GM19468 (cell line): ENCODE measurements around the gene FNIP2.
"Not testable (repeated sequence)": the region's sequence is repeated elsewhere in the genome, so short reads cannot be mapped to it uniquely, and the experiment has no call there.

Source experiments
- ATAC-seq: cut with Tn5 transposase; IDR thresholded peaks from one replicate; pipeline ENCODE4 v1.9.1; 2021; ENCODE audit warnings: mild to moderate bottlenecking, moderate library complexity, moderate number of reproducible peaks; ENCODE audit not compliant: unreplicated experiment; ENCODE audit errors: extremely low read depth

Gene FNIP2

DNA sequence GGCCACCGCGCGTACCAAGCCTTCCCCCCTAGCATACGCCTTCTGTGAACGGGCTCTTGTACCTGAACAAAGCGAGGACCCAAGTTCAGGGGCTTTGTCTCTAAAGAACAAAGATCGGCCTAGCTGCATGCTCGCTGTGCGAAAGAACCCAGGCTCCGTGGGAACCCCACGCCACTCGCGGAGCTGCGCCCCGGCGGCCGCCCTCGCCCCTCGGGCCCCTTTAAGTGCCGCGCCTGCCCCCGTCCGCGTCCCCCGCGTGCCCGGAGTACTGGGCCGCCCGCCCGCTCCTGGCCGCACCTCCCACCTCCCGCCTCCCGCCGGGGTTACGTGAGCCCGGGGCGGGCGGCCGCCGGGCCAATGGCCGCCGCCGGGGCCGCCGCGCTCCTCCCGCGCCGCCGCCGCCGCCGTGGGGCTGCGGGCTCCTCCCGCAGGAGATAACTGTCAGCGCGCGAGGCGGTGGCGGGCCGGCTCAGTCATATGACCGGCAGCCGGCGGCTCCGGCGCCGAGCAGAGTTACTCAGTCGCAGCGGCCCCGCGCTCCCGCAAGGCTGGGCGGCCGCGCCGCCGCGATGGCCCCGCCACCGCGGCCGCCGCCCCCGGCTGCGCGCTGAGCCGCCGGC is at the start of gene FNIP2:
TSS of gene FNIP2 (plus strand) at position 472 of the 620 bp plus-strand sequence. CDS start 187 bp downstream, outside the sequence.
- ATAC-seq, result peak; percentile 67

DNA sequence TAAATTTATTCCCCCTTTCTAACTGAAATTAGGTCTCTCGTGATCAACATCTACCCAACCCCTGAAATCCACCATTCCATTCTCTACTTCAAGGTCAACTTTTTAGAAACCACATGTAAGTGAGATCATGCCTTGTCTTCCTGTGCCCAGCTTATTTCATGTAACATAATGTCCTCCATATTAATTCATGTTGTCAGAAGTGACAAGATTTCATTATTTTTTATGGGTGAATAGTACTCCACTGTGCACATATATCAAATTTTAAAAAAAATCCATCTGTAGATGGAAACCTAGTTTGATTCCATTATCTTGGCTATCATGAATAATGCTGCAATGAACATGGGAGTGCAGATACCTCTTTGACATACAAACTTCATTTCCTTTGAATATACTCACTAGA is 47.1 kb upstream of the FNIP2 start:
- ATAC-seq, result no peak

DNA sequence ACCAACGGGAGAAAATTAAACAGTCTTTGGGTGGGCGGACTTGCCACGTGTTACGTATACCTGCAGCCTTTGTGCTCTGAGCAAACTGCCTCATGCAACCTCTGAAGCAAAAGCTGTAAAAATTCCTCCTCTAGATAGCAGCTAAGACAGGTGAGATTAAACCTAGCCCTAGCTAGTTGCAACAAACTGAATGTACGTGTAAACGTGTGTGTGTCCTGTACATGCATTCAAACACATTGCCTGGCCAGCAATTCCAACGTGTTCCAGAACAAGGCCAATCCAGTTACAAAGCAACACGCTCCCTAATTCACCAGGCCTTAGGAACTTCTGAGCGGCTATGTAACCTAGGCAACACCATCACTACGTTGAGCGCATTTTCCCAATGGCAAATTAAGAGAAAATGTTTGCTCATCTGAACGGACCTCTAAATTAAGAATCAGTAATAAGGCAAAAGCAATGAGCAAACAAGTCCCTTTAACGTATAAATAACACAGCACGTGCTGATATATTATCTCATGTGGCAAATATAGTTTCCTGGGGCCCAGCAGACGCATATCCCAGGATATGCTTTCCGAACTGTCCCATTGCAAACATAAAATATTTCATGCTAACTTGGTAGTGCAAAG is 46.4 kb upstream of the FNIP2 start:
- ATAC-seq, result no peak

DNA sequence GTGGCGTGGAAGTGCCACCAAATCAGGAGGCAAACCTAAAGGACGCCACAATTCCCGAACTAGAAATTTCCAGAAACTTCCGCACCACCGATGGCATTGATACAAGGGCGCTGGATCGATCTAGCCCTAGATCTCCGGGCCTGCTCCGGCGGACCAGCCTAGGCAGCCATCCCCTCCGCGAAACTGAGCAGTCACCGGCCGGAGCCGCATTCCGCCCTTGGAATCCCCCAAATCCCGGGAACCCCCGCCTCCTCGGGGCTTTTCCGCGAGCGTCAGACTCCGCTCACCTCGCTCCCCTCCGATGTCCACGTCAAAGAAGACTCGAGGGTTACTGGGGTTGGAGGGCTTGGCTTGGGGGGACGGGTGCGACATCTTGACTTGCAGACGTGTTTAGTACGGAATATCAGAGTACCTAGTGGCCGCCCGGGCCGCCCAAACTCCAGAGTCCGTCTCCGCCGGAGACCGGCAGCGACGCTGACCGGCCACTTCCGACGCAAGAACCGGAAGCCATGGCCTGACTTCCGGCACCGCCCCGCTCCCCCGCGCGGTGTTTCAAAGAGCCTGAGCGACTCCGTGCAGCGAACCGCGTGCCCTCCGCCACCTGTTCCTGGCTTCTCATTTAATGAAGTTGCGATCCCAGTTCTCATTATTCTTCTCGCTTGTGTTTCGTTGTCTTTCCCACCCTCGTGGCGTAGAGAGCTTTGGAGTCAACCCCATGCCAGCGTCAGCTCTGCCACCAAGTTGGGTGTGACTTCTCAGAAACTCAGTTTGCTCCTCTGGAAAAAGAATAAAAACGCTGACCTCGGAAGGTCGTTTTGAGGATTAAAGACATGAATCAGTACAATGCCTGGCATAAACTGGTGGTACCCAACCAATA is 45.7 kb upstream of the FNIP2 start, which contains the start of gene PPID:
TSS of gene PPID (minus strand) at position 480 of the 877 bp plus-strand sequence. CDS start at position 372, 108 bp downstream.
- peak; percentile 95 for ATAC-seq

DNA sequence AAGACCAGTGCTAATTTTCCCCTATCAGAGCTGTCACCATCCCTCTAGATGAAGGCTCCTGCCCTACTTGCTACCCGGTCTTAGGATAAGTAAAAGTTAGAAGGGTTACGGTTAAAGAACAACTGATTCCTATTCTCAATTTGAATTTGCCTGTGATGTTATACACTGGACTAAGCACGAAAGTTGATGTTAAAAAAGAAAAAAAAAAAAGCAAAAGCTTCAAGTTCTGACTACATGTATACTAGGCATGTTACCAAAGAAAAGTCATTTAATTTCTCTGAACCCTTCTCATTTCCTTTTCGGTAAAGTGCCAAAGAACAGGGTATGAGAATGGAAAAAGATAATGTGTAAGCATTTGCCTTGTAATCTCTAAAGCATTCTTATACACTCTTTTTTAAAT is 44.2 kb upstream of the FNIP2 start:
- no peak for ATAC-seq

DNA sequence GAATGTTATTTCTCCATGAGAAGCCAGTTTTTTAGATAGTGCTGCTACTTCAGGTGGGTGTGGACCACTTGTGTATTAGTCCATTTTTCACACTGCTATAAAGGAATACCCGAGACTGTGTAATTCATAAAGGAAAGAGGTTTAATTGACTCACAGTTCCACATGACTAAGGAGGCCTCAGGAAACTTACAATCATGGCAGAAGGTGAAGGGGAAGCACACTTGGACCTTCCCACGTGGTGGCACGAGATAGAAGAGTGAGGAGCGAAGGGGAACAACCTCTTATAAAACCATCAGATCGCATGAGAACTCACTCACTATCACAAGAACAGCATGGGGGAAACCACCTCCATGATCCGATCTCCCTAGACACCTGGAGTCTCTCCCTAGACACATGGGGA is 42.2 kb upstream of the FNIP2 start:
- ATAC-seq, result no peak

DNA sequence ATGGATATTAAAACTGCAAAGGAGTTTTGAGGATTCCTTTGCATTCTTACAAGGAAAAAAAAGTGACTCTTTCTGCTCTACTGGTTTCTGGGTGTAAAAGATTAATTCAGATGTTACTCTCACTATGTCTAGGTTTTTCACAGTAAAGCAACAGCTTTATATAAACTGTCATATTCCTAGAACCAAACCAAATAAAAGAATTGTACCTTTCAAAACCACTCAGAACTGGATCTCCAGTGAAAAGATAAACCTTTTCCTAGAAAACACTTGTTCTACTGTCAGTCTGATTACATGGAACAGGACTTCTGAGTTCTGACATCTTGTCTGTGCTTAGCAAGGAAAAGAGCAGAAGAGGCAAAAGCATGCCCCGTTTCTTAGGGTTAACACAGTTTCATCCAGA is 40.6 kb upstream of the FNIP2 start:
- no peak for ATAC-seq

DNA sequence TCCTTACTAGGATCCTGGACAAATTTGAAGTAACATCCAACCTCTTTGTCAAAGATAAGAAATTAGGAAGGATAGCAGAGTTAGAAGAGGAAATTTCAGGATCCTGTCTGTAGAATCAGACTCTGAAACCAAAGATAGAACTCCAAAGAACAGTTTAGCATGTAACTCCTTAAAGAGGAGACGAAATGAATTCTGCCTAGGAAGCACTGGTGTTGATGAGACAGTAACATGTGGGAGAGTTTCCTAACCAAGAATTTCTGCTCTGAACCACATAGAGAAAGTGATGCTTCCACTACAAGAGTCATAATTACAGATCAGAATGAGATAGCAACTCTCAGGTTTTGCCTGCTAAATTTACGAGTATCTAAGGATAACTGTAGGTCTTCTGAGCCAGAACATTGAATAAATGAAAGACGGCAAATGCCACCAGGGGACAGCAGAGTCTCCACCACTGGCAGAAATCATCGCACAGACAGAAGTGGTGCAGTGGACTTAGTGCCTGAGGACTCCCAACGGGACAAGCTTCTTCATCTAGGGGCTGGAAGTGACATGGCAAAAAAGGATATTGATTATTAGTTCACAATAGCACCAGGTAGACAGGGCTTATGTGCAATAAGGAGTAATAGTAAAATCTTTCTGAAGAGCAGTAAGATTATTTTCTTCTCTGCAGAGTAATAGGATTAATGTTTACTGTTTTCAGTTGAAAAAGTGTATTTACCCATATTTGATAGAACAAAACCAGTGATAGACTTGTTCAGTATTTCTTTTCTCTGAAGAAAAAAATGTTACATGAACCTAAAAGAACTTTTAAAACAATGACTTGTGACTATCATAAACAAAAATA is 38.9 kb upstream of the FNIP2 start:
- peak; percentile 86 for ATAC-seq

DNA sequence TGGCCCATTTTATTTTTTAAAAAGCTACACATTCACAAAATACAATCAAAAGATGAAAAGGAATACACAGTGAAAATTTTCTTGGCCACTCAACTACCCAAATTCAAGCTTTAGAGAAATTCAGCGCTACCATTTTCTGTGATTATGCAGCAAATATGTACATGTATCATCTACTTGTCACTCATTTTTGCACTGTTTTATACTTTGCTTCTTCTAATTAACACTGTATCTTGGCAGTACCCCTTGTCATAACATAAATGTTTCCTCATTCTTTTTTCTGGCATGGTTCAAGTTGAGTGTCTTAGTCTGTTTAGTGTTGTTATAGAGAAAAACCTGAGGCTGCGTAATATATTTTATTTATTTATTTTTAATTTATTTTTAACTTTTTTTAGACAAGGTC is 30.0 kb upstream of the FNIP2 start:
- ATAC-seq, result no peak

DNA sequence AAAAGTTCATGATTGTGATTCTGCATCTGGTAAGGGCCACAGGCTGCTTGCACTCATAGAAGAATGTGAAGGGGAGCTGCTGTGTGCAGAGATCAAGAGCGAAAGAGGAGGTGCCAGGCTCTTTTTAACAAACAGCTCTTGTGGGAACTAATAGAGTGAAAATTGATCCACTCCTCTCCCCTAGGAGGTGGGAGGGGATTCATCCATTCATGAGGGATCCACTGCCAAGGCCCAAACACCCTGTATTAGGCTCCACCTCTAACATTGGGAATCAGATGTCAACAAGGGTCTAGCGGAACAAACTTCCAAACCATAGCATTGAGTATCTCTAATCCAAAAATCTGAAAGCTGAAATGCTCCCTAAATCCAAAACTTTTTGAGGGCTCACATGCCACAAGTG is 29.2 kb upstream of the FNIP2 start:
- ATAC-seq, result no peak

DNA sequence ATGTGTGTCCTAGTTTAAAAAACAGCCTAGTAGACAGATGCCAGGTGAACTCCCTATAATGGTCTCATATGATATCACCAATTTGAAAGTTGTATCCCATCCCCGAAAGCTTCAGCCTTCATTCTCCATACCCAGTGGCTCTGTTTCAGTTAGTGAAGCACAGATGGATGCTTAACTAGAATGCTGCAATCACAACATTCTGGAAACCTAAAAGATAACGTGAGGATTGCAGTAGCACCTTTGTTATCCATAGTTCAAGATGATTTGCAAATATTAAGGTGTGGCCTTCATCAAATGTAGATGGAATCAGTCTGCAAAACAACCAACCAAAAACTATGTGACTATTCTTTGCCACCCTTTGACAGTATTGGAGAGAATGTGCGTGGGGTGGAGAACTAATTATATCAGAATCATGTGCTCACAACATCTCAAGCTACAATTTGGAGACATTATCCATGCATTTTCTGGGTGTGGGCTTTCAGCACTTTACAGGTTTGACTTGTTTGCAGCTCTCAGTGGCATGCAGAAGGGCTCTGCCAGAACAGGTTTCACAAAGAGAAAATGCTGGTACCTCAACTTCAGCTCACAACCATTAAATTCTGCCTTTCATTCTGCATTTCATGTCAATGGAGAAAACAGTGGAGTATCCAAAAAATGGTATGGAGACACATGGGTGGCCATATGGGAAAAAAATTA is 27.4 kb upstream of the FNIP2 start:
- no peak for ATAC-seq

DNA sequence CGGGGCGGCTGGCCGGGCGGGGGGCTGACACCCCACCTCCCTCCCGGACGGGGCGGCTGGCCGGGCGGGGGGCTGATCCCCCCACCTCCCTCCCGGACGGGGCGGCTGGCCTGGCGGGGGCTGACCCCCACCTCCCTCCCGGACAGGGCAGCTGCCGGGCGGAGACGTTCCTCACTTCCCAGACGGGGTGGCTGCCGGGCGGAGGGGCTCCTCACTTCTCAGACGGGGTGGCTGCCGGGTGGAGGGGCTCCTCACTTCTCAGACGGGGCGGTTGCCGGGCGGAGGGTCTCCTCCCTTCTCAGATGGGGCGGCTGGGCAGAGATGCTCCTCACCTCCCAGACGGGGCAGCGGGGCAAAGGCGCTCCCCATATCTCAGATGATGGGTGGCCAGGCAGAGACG is 22.3 kb upstream of the FNIP2 start:
- ATAC-seq, result not testable (repeated sequence)

DNA sequence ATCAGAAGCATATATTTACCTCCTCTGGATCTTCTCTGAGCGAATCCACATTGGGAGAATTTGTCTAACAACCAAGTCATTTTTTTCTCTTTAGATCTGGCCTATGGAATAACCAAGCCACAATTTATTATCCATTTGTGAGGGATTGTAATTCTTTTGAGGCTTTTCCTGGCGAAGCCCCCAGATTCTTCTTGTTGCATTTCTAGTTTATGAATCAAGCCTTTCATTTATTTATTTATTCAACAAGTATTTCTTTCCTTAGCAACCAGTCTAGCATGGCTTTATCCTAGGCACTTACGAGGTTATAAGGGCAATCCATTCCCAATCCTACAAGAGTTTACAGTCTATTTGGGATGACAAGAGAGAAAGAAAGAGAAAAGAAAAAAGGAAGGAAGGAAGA is 18.4 kb upstream of the FNIP2 start:
- no peak for ATAC-seq

DNA sequence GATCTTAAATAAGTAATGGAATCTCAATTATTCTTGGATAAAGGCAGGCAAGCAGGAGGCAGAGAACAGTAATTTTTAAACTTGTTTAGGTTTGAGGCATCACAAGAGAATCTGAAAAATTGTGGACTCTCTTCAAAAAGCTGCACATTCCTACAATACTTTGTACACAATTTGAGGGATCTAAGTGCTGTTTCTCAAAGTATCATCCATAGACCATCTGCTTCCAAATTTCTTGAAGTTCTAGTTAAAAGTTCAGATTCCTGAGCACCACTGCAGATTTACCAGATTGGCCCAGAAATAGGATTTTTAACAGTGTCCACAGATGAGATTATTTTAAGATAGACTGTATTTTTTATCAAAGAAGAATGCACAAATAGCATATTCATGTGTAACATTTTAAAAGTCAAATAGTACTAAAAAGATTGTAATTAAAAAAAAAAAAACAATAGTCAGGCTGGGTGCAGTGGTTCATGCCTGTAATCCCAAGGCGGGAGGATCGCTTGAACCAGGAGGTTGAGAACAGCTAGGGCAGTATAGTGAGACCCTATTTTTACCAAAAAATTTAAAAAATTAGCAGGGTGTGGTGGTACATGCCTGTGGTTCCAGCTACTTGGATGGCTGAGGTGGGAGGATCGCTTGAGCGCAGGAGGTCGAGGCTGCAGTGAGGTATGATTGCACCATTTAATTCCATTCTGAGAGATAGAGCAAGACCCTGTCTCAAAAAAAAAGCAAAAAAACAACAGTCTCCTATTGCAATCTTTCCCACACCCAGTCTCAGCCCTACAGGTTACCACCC is 14.2 kb upstream of the FNIP2 start:
- ATAC-seq, result no peak

DNA sequence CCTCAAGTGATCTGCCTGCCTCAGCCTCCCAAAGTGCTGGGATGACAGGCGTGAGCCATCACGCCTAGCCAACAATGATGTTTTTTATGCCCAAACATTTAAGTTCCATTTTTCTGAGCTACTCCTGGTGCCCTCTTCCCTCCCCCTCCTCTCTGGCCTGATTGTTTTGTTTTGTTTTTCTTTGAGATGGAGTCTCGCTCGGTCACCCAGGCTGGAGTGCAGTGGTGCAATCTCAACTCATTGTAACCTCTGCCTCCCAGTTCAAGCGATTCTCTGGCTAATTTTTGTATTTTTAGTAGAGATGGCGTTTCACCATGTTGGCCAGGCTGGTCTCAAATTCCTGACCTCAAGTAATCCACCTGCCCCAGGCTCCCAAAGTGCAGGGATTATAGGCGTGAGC is 13.0 kb upstream of the FNIP2 start:
- ATAC-seq, result not testable (repeated sequence)

DNA sequence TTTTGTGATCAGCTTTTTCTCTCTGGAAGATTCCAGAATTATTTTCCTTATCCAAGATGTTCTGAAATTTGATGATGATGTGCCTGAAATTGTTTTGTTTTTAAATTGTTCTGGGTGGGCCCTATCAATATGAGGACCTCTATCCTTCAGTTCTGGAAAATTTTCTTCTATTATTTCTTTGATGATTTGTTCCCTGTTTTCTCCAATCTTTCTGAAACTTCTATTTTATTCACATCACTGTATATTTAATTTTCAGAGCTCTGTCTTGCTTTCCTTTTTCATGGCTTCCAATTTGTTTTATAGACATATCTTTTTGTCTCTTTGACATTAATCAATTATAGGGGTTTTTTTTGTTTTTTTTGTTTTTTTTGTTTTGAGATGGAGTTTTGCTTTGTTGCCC is 12.2 kb upstream of the FNIP2 start:
- ATAC-seq, result no peak

DNA sequence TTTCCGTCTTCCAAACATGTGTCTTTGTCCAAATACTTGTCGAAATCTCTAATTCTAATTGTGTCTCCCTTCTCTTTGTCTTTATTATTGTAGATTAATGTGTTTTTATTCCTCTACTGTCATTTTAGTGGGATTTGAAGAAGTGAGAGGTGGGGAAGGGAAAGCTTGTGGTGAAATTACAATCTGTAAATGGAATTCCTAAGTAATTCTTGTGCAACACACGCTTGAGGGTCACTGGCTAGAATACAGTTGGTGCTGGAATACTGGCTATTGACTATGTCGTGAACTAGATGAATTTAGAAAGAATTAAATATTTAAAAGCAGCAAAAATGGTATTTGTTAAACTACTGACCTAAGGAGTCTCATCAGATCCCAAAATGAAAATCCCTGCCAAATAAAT is 10.7 kb upstream of the FNIP2 start:
- ATAC-seq, result no peak

DNA sequence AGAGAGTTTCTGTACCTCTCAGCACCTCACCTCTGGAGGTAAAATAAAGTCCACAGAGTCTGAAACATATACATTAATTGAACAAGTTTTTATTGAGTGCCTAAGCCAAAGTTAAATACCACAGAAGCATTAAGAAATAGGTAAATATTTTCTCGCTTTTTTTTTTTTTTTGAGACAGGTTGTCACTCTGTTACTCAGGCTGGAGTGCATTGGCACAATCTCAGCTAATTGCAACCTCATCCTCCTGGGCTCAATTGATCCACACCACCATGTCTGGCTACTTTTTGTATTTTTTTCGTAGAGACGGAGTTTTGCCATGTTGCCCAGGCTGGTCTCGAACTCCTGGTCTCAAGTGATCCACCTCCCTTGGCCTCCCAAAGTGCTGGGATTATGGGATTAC is 10.1 kb upstream of the FNIP2 start:
- no peak for ATAC-seq

DNA sequence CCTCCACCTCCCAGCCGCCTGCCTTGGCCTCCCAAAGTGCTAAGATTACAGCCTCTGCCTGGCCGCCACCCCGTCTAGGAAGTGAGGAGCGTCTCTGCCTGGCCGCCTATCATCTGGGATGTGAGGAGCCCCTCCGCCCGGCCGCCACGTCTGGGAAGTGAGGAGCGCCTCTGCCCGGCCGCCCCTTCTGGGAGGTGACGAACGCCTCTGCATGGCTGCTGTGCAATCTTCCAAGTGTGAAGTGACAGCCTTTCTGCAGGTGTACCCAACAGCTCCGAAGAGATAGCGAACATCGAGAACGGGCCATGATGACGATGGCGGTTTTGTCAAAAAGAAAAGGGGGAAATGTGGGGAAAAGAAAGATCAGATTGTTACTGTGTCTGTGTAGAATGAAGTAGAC is 9.3 kb upstream of the FNIP2 start:
- not testable (repeated sequence) for ATAC-seq
